ENCODE data around the gene PURA.

The PURA gene

GRCh38 chr5:140134277-140134935 lies 20.5 kb downstream of the PURA start:
- DNase-seq (ENCODE audit: low read depth) = no peak
- no peak for TF ChIP-seq CTCF (IDR thresholded peaks at IDR 0.05; ENCODE audit: control insufficient read depth, extremely low read depth, insufficient read depth)
- H3K4me3 ChIP-seq (ENCODE audit: low read depth, low read length) = no peak overlapping the region

DNA sequence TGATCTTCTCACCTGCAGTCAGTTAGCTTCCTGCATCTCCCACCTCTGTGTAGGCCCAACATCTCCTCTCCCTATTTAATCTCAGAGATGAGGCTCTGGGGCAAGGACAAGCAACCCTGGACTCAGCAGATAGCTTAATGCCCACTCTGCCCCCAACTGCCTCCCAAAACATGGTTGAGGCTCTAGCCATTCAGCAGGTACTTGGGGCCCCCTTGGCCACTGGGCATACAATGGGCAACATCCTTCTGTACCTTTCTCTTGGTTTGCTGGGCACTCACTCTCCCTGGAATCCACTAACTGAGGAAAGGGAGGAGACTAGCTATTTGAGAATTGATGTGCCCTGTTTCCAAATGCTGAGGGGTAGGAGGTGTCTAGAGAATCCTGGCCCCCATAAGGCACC lies 21.2 kb downstream of the PURA start:
- no peak for TF ChIP-seq CTCF (IDR thresholded peaks at IDR 0.05; ENCODE audit: control insufficient read depth, extremely low read depth, insufficient read depth)
- no peak overlapping the region for H3K4me3 ChIP-seq (ENCODE audit: low read depth, low read length)
- no peak for DNase-seq (ENCODE audit: low read depth)

- no peak overlapping the region for H3K4me3 ChIP-seq (ENCODE audit: low read depth, low read length)
- no peak for DNase-seq (ENCODE audit: low read depth)
- no peak for TF ChIP-seq CTCF (IDR thresholded peaks at IDR 0.05; ENCODE audit: control insufficient read depth, extremely low read depth, insufficient read depth)
Observed at GRCh38 chr5:140136624-140137023, 22.7 kb downstream of the PURA start.

DNA sequence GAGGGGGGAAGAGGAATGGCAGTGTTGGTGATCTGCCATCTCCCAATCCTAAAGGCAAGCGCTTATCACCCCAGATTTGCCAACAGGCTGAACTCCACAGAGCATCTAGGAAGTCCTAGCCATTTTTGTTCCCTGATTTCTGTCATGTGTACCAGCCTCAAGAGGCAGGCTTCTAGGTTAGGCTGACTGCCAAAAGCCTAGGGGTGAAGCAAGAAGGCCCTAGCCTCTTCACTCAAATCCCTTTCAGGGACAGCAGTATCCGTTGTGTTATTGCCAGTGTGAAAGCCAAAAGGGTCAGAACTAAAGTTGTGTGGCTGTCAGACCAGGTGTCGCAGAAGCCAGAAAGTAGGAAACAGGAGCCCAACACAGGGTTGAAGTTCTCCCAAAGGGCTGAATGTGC lies 26.5 kb downstream of the PURA start:
- DNase-seq (ENCODE audit: low read depth) = no peak
- no peak overlapping the region for H3K4me3 ChIP-seq (ENCODE audit: low read depth, low read length)
- TF ChIP-seq CTCF (IDR thresholded peaks at IDR 0.05; ENCODE audit: control insufficient read depth, extremely low read depth, insufficient read depth) = no peak

DNA sequence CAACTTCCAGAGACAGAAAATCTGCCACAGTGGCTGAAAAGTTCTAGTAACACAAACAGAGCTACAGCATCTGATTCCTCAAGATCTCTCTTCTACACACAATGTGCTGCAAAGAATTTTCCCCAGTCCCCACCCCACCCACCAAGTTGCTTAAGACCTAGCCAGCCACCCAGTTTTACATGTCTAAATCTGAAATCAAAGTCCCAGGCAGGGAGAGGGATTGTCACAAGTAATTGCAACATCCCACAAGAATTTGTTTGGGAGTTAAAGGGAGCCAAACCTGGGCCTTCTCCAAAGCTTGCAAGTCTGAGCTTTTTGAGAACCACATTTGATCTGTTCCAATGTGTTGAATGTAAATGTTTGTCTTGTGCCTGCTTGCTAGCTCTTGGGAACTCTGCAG lies 27.3 kb downstream of the PURA start:
- no peak overlapping the region for H3K4me3 ChIP-seq (ENCODE audit: low read depth, low read length)
- TF ChIP-seq CTCF (IDR thresholded peaks at IDR 0.05; ENCODE audit: control insufficient read depth, extremely low read depth, insufficient read depth) = no peak
- peak; percentile 65 for DNase-seq (ENCODE audit: low read depth)

GRCh38 chr5:140142246-140142645 lies 28.3 kb downstream of the PURA start:
- no peak overlapping the region for H3K4me3 ChIP-seq (ENCODE audit: low read depth, low read length)
- no peak for DNase-seq (ENCODE audit: low read depth)
- TF ChIP-seq CTCF (IDR thresholded peaks at IDR 0.05; ENCODE audit: control insufficient read depth, extremely low read depth, insufficient read depth) = no peak

- no peak overlapping the region for H3K4me3 ChIP-seq (ENCODE audit: low read depth, low read length)
- no peak for DNase-seq (ENCODE audit: low read depth)
- no peak for TF ChIP-seq CTCF (IDR thresholded peaks at IDR 0.05; ENCODE audit: control insufficient read depth, extremely low read depth, insufficient read depth)
Observed at GRCh38 chr5:140142856-140143255, 28.9 kb downstream of the PURA start.
